H1 (cell line): ENCODE measurements around the gene LENG1.

Source experiments
- HDAC2 ChIP-seq, 2 experiments: fragments of 300-600 bp in 1 of 2; sonication (generic) in 1 of 2; IDR thresholded peaks; 2 replicates each; pipeline ENCODE4 v1.6.1; 2011 to 2012; ENCODE audit warnings: low read depth in 2 of 2, low read length in 2 of 2, mild to moderate bottlenecking in 2 of 2, moderate library complexity in 2 of 2, borderline replicate concordance in 1 of 2, inconsistent platforms in 1 of 2
- JUND ChIP-seq: IDR thresholded peaks from 2 replicates; pipeline ENCODE4 v1.6.1; 2011; ENCODE audit warnings: mild to moderate bottlenecking, improper control_type of control experiment, low read length
- POU5F1 ChIP-seq: IDR thresholded peaks from 2 replicates; pipeline ENCODE4 v1.6.1; 2011; ENCODE audit warnings: low read depth, mild to moderate bottlenecking, low read length, moderate library complexity
- SIN3A ChIP-seq, 2 experiments: IDR thresholded peaks in 1 of 2; conservative IDR thresholded peaks in 1 of 2; 2 replicates each; pipeline ENCODE4 v1.6.1; 2011 to 2012; ENCODE audit warnings: low read length in 2 of 2, improper control_type of control experiment in 1 of 2, low read depth in 1 of 2, mild to moderate bottlenecking in 1 of 2
- TF ChIP-seq, protein P1 (sequence below), 3 experiments: IDR thresholded peaks; 1 replicate in 2 of 3; 2 replicates in 1 of 3; pipeline versions ENCODE4 v1.5.1 to v1.6.1; 2011; ENCODE audit warnings: low read length in 3 of 3, mild to moderate bottlenecking in 3 of 3, inconsistent platforms in 2 of 3, low read depth in 1 of 3, moderate library complexity in 1 of 3; ENCODE audit not compliant: insufficient read depth in 1 of 3; ENCODE audit errors: control extremely low read depth in 1 of 3
- TF ChIP-seq, protein P2 (sequence below): IDR thresholded peaks from 2 replicates; pipeline ENCODE4 v1.6.1; 2012; ENCODE audit warnings: inconsistent platforms

DNA sequence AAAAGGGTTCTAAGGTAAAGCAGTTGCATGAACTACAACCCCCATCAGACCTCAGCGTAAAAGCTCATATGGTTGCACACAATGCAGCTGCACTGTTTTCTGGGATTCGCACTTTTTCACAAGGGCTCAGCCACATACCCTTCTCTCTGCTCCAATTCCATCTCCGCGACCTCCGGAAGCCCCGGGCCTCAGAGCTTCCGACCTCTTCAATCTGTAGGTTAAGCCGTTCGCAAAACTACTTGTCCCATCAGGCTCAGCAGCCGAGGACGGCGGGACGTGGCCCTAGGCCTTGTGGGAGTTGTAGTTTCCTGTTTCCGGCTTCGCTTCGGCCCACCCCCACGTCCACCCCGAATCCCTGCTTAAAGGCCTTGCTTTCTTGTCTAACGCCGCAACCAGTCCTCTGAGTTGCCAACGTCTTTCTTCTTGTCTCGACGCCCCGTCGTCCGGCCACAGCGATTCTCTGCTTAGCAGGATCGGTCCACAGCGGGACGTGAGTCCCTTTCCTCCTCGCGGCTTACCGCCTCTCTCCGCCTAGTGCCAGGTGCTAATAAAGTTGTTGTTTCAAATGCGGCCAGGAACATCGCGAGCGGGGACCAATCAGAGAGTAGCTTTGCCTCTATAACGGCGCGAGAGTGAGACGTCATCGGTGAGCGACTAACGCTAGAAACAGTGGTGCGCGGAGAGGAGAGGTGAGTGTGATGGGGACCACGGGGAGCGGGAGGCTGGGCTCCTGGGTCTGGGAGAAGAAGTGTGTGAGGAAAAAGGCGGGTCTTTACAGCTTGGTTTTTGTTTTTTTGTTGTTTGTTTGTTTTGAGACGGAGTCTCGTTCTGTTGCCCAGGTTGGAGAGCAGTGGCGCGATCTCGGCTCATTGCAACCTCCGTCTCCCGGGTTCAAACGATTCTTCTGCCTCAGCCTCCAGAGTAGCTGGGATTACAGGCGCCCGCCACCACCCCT lies 44.1 kb downstream of the LENG1 start, which contains the start of the genes PRPF31 and TFPT:
- TF ChIP-seq, protein P1, sequence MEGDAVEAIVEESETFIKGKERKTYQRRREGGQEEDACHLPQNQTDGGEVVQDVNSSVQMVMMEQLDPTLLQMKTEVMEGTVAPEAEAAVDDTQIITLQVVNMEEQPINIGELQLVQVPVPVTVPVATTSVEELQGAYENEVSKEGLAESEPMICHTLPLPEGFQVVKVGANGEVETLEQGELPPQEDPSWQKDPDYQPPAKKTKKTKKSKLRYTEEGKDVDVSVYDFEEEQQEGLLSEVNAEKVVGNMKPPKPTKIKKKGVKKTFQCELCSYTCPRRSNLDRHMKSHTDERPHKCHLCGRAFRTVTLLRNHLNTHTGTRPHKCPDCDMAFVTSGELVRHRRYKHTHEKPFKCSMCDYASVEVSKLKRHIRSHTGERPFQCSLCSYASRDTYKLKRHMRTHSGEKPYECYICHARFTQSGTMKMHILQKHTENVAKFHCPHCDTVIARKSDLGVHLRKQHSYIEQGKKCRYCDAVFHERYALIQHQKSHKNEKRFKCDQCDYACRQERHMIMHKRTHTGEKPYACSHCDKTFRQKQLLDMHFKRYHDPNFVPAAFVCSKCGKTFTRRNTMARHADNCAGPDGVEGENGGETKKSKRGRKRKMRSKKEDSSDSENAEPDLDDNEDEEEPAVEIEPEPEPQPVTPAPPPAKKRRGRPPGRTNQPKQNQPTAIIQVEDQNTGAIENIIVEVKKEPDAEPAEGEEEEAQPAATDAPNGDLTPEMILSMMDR (IDR thresholded peaks at IDR 0.05; ENCODE audit: control extremely low read depth in 1 of 3, insufficient read depth in 1 of 3, low read depth in 1 of 3, low read length in 3 of 3): no peak
- TF ChIP-seq SIN3A (conservative IDR thresholded peaks at IDR 0.05 in 1 of 2, IDR thresholded peaks at IDR 0.05 in 1 of 2; ENCODE audit: low read depth in 1 of 2, low read length in 2 of 2): peak; percentile 91 to 95; a peak in 3 of 4 replicates
- TF ChIP-seq, protein P2, sequence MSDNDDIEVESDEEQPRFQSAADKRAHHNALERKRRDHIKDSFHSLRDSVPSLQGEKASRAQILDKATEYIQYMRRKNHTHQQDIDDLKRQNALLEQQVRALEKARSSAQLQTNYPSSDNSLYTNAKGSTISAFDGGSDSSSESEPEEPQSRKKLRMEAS: peak; percentile 74
- no peak for TF ChIP-seq POU5F1
- TF ChIP-seq HDAC2 (IDR thresholded peaks at IDR 0.05; ENCODE audit: borderline replicate concordance in 1 of 2, low read depth in 2 of 2, low read length in 2 of 2): peak; percentile 67 to 68; a peak in 1 of 4 replicates
- no peak for TF ChIP-seq JUND
